NCI-H187 (cell line): ENCODE results near the gene MRGPRF.

Experiments
- DNase-seq, 2 experiments: peaks; one replicate each; lab custom pipeline; 2025; lab: John Stamatoyannopoulos, UW

Gene MRGPRF

GRCh38 chr11:68963779-68964178, 49.3 kb downstream of the MRGPRF start:
- DNase-seq = no peak

DNA sequence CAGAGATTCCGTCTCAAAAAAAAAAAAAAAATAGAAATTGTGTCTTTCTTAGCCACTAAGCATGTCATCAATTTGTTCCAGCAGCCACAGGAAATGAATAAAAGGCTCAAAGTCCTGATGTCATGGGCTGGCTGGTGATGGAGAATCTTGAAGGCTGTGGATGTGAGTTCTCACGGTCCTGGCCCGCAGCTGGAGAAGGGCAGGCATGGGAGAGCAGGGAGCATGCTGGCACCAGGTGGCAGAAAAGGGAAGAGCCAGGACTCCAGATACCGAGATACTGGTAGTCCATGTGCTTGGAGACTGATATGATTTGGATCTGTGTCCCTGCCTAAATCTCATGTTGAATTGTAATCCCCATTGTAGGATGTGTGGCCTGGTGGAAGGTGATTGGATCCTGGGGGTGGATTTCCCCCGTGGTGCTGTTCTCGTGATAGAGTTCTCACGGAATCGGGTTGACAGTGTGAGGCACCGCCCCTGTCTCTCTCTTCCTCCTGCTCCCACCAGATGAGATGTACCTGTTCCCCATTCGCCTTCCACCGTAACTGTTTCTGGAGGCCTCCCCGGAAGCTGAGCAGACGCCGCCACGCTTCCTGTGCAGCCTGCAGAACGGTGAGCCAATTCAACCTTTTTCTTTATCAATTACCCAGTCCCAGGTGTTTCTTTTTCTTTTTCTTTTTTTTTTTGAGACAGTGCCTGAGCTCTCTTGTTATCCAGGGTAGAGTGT, 50.4 kb downstream of the MRGPRF start:
- DNase-seq = no peak

GRCh38 chr11:68961245-68961644, 51.8 kb downstream of the MRGPRF start:
- DNase-seq = no peak

- DNase-seq = no peak
Measured at GRCh38 chr11:68960294-68961071, 52.6 kb downstream of the MRGPRF start.

- DNase-seq = no peak
Measured at GRCh38 chr11:68959465-68960293, 53.4 kb downstream of the MRGPRF start.

DNA sequence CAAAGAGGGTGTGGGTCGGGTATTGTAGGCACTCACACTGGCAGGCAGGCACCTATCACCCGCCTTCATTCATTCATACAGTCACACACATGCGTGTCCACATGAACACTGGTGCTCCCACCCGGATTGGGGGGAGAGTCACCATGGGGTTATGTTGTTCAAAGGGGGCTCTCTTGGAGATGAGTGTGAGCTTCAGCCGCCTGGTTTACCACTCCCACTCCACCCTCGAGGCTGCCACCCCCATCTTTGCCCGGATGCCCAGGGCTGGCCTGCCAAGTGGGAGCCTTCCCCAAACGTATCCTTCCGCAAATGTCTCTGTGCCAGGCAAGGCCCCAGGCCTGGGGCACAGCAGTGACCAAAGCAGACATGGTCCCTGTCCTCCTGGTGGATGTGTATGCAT, 54.8 kb downstream of the MRGPRF start:
- DNase-seq = no peak

GRCh38 chr11:68956547-68957254, 56.3 kb downstream of the MRGPRF start:
- no peak for DNase-seq

- no peak for DNase-seq
Measured at GRCh38 chr11:68956142-68956541, 56.9 kb downstream of the MRGPRF start.

GRCh38 chr11:68955607-68955958, 57.5 kb downstream of the MRGPRF start:
- no peak for DNase-seq

DNA sequence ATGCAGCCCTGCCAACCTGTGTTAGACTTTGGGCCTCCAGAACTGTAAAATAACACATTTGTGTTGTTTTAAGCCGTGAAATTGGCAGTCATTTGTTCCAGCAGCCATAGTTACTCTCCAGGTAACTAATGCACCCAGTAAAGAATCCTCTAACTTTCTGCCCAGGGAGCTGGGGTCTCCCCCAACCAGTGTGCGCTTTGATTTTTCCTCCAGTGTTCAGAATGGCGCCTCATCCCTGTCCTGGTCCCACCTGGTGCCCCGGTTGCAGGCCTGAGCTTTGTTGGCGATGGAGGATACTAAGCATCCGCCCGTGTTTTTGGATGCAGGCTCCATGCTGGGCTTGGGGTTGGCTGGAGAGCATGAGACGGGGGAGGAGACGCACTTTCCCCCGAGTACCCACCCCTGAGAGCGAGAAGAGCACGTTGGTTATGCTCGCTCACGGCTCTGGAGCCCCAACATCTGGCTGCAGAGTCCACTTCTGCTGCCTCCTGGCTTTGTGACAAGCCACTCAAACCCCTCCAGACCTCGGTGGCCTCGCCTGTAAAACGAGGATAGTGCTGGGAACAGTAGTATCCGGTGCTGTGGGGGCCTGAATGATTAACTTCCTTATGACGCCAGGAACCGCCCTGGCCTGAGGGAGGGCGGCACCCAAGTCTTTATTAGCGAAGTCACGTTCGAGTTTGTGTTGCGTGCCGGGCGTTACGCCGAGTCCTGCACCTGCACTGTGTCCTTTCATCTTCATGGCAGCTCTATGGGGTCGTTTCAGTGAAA, 58.0 kb downstream of the MRGPRF start:
- no peak for DNase-seq
